GM18907 (cell line): ENCODE data around the gene ARMC8.

Source experiments
- ATAC-seq: cut with Tn5 transposase; IDR thresholded peaks from one replicate; pipeline ENCODE4 v1.9.1; 2021; ENCODE audit warnings: mild to moderate bottlenecking, moderate library complexity; ENCODE audit not compliant: unreplicated experiment

Gene ARMC8

DNA sequence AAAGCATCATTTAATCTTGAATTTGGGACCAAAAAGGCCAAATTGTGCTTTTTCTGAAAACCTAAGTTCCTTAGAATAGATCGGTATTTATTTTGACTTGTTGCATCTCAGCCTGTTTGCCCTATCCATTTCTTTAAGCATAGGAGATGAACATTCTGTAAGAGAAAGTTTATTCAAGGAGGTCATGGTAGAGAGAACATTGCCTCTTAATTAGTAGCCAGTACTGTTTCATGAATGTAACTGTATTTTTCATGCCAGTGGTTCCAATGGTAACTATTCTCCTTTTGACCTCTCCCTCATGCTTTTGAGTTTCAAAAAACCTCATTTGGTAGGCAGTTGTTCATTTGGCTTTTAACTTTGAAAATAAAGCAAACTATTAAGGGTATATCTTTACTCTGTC is 55.4 kb downstream of the ARMC8 start:
- no peak for ATAC-seq

GRCh38 chr3:138245026-138245425 is 57.9 kb downstream of the ARMC8 start:
- no peak for ATAC-seq

DNA sequence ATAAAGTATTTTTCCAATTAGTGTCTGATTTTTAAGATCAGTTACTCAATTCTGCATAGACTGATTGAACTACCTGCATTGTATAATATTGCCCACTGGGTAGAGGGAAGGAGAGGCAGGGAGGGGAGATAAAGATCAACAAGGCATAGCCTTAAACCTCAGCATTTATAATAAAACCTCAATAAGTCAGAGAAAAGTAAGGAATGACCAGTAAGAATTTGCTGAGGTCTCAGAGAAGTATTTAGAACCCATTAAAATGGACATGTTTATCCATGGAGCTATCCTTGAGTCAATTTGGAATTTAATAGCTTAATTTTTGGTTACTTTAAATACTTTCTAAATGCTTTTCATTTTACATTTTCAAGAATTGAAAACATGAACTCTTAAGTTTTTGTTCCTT is 62.5 kb downstream of the ARMC8 start:
- ATAC-seq, result no peak

- no peak for ATAC-seq
These were observed 66.5 kb downstream of the ARMC8 start for GRCh38 chr3:138253609-138254008.

- ATAC-seq, result no peak
These were observed 67.1 kb downstream of the ARMC8 start for GRCh38 chr3:138254216-138254615.

GRCh38 chr3:138256022-138256421 is 68.9 kb downstream of the ARMC8 start:
- no peak for ATAC-seq

DNA sequence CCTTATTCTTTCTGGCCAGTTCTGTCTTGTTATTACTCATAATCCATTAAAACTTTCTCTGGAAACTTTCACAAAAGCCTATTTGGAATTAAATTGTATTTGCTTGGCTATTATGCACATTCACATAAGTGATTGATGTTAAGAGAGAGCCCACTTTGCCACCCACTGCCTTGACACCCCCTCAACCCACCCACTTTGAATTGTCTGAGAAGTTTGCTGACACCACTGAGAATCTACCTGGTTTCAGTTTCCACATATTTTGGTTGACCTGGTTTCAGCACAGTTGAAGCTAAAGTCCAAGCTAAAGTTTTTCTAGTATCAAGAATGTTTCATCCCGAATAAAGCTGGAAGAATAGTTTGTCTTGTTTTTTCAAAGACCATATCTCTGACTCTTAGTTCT is 70.9 kb downstream of the ARMC8 start:
- ATAC-seq, result no peak

- ATAC-seq, result no peak
These were observed 72.0 kb downstream of the ARMC8 start for GRCh38 chr3:138259126-138259525.

- no peak for ATAC-seq
These were observed 73.5 kb downstream of the ARMC8 start for GRCh38 chr3:138260611-138261010.

GRCh38 chr3:138263104-138263503 is 76.0 kb downstream of the ARMC8 start:
- ATAC-seq, result no peak

DNA sequence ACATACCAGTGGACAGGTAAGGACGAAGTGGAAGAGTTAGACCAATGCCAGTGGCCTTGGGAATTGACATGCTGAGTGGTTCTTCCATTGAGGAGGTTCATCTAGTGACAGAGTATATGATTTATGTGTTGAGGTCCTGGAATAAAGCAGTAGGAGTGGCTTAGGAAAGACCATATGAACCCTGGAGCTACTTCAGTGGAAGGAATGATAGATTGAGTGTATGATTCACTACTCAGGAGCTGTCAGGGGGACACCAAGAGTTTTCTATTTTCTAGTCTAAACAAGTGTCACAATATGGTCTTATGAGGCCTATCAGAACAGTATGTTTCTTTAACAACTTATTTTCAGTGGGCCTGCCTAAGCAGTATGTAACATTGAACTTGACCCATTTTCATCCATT is 78.6 kb downstream of the ARMC8 start:
- ATAC-seq, result no peak

DNA sequence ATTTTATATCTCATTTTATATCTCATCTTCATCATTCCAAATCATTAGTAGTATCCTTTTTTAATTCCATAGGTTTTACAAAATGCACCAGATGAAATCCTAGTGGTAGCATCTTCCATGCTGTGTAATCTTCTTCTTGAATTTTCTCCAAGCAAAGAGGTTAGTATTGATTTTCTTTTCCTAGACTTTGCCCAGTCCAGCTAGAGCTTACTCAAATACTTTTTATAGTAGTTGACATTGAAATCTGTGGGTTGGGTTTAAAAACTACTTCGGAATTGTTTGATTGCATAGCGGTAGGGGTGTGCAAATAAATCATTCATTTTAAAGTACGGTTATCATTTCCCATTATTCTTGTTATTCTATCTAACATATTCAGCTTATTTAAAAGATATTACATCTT is 80.0 kb downstream of the ARMC8 start:
- no peak for ATAC-seq

DNA sequence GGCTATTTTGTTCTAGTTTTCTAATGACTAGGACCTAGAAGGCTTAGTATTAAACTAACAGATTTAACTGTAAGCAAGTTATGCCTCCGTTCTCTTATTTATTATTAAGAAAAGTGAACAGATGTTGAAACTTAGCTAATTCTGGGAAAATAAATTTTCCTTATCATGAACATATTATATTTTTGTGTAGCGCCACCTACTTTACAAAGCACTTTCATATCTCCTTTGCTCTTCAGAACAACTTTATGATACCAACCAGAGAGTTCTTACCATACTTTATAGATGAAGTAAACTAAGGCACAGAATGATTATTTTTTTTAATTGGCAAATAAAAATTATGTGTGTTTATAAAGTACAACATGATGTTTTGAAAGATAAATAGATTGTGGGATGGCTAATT is 83.1 kb downstream of the ARMC8 start:
- ATAC-seq, result no peak

- ATAC-seq, result peak; percentile 83
These were observed 84.2 kb downstream of the ARMC8 start for GRCh38 chr3:138271189-138271794.

DNA sequence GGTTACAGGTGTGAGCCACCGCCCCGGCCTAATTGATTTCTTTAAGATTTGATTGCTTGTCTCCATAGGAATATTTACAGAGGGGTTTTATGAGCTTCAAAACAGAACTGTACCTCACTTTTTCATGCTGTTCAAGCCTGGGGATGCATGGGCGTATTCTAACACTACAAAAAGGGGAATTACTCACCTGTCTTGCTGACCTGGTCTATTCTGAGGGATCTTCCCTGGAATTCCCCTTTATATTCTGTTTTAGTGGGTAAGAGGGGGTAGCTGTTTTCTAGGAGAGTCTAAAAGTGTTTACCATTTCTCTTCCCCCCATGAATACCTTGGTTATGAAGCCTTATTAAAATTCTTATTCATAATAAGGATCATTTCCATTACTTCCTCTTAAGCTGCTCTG is 94.5 kb downstream of the ARMC8 start:
- no peak for ATAC-seq

GRCh38 chr3:138282836-138283235 is 95.7 kb downstream of the ARMC8 start:
- ATAC-seq, result no peak

DNA sequence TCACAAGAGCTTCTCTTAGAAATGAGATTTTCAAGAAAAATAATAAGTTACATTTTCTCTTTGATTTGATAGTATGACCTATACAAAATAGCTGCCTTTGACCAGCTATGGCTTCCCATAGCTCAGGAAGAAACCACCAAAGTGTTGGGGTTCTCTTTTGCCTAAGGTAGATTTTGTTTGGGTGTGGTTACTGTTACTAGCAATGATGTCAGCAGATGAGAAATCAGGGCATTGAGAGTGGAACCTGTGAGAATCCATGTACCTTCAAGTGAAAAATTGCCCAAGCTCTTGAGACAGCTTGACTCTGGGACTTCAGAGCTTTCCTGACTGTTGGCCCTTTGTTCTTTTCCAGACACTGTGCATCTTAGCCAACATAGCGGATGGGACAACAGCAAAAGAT is 97.0 kb downstream of the ARMC8 start:
- ATAC-seq, result no peak

GRCh38 chr3:138284957-138285477 is 97.9 kb downstream of the ARMC8 start:
- no peak for ATAC-seq

GRCh38 chr3:138289260-138289659 is 102.2 kb downstream of the ARMC8 start:
- ATAC-seq, result no peak

- no peak for ATAC-seq
These were observed 102.6 kb downstream of the ARMC8 start for GRCh38 chr3:138289701-138290100.

GRCh38 chr3:138296639-138297038 is 109.5 kb downstream of the ARMC8 start:
- ATAC-seq, result no peak

- no peak for ATAC-seq
These were observed 110.0 kb downstream of the ARMC8 start for GRCh38 chr3:138297059-138297607.

GRCh38 chr3:138297876-138298275 is 110.8 kb downstream of the ARMC8 start:
- ATAC-seq, result no peak
